ENCODE results near the gene CIAO2A.

DNA sequence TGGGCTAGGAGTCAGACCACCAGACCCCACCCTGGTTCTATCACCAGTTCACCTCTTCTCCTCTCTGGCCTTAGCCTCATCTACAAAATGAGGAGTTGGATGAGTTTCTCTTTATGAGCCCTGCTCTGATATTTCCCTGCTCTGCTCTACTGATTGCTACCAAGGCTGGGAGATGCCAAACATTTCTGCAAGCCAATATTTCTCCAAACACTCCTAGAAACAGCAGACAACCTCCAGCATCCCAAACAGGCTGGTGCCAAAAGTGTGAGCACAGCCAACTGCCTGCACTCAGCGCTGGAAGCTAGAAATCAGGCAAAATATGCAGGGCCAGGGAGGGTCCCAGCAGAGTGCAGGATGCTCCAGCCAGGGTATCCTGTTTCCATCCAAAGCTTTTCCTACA is 58.1 kb downstream of the CIAO2A start:
- TF ChIP-seq, protein P1, sequence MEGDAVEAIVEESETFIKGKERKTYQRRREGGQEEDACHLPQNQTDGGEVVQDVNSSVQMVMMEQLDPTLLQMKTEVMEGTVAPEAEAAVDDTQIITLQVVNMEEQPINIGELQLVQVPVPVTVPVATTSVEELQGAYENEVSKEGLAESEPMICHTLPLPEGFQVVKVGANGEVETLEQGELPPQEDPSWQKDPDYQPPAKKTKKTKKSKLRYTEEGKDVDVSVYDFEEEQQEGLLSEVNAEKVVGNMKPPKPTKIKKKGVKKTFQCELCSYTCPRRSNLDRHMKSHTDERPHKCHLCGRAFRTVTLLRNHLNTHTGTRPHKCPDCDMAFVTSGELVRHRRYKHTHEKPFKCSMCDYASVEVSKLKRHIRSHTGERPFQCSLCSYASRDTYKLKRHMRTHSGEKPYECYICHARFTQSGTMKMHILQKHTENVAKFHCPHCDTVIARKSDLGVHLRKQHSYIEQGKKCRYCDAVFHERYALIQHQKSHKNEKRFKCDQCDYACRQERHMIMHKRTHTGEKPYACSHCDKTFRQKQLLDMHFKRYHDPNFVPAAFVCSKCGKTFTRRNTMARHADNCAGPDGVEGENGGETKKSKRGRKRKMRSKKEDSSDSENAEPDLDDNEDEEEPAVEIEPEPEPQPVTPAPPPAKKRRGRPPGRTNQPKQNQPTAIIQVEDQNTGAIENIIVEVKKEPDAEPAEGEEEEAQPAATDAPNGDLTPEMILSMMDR (conservative IDR thresholded peaks at IDR 0.05; ENCODE audit: low read length), result no peak
- TF ChIP-seq EZH2phosphoT487 (IDR thresholded peaks at IDR 0.05; ENCODE audit: borderline replicate concordance, low read depth, low read length), result no peak
